ENCODE results near the gene NPLOC4.

NPLOC4 gene

GRCh38 chr17:81547614-81547982 is 89.3 kb downstream of the NPLOC4 start:
- DNase-seq (ENCODE audit: low read depth, low spot score) = no peak

GRCh38 chr17:81546906-81547613 is 89.9 kb downstream of the NPLOC4 start:
- no peak for DNase-seq (ENCODE audit: low read depth, low spot score)

- DNase-seq (ENCODE audit: low read depth, low spot score) = no peak
These were observed 91.6 kb downstream of the NPLOC4 start for GRCh38 chr17:81545160-81545949.

- DNase-seq (ENCODE audit: low read depth, low spot score) = no peak
These were observed 92.5 kb downstream of the NPLOC4 start for GRCh38 chr17:81544281-81544974.

GRCh38 chr17:81543756-81544155 is 93.2 kb downstream of the NPLOC4 start:
- DNase-seq (ENCODE audit: low read depth, low spot score) = no peak

GRCh38 chr17:81543339-81543675 is 93.6 kb downstream of the NPLOC4 start:
- no peak for DNase-seq (ENCODE audit: low read depth, low spot score)

GRCh38 chr17:81542431-81543338 is 94.2 kb downstream of the NPLOC4 start:
- DNase-seq (ENCODE audit: low read depth, low spot score) = no peak

- no peak for DNase-seq (ENCODE audit: low read depth, low spot score)
These were observed 95.8 kb downstream of the NPLOC4 start for GRCh38 chr17:81541123-81541522.

GRCh38 chr17:81540676-81541027 is 96.3 kb downstream of the NPLOC4 start:
- no peak for DNase-seq (ENCODE audit: low read depth, low spot score)

GRCh38 chr17:81539961-81540675 is 96.8 kb downstream of the NPLOC4 start:
- DNase-seq (ENCODE audit: low read depth, low spot score) = no peak

- DNase-seq (ENCODE audit: low read depth, low spot score) = no peak
These were observed 97.4 kb downstream of the NPLOC4 start for GRCh38 chr17:81539571-81539900.

- no peak for DNase-seq (ENCODE audit: low read depth, low spot score)
These were observed 98.0 kb downstream of the NPLOC4 start for GRCh38 chr17:81538651-81539570.

- DNase-seq (ENCODE audit: low read depth, low spot score) = no peak
These were observed 98.9 kb downstream of the NPLOC4 start for GRCh38 chr17:81537856-81538555.

- DNase-seq (ENCODE audit: low read depth, low spot score) = no peak
These were observed 99.5 kb downstream of the NPLOC4 start for GRCh38 chr17:81537343-81537855.

- DNase-seq (ENCODE audit: low read depth, low spot score) = no peak
These were observed 100.3 kb downstream of the NPLOC4 start for GRCh38 chr17:81536299-81537290.

- DNase-seq (ENCODE audit: low read depth, low spot score) = no peak
These were observed 101.2 kb downstream of the NPLOC4 start for GRCh38 chr17:81535480-81536298.

- no peak for DNase-seq (ENCODE audit: low read depth, low spot score)
These were observed 101.9 kb downstream of the NPLOC4 start for GRCh38 chr17:81535007-81535328.

Data from smooth muscle cell of the brain vasculature (primary cell).